CD8-positive, alpha-beta memory T cell (primary cell): ENCODE measurements around the gene ZCCHC17. TPM values are rescaled to one million over a fixed set of nuclear protein-coding genes. Genes with fewer than 3 reads are reported as not detected.

ENCODE experiments used
- CTCF ChIA-PET: fragments of 350-600 bp; sonication (Branson Sonifier 250); formaldehyde crosslinking; loops from one replicate; lab custom pipeline; 2021; ENCODE audit warnings: antibody characterized with exemption; lab: Charles Lee
- POLR2A ChIA-PET: fragments of 350-600 bp; sonication (Branson Sonifier 250); formaldehyde crosslinking; loops from one replicate; lab custom pipeline; 2021; ENCODE audit warnings: antibody characterized with exemption; lab: Charles Lee
- DNase-seq, 5 donors: peaks; one replicate each; pipeline versions ENCODE4 v3.0.0 to v3.0.0-alpha.2; 2020 to 2022; ENCODE audit warnings: mixed read lengths in 1 of 5
- H3K27ac ChIP-seq: one replicate; pipeline ENCODE4 v1.7.0; 2013; ENCODE audit warnings: low read depth, mild to moderate bottlenecking, low read length, moderate library complexity
- H3K27me3 ChIP-seq: 2 replicates; pipeline ENCODE4 v1.7.0; 2013; ENCODE audit warnings: low read length, mild to moderate bottlenecking; ENCODE audit not compliant: insufficient read depth, poor library complexity, severe bottlenecking
- H3K36me3 ChIP-seq: 2 replicates; pipeline ENCODE4 v1.7.0; 2013; ENCODE audit warnings: mild to moderate bottlenecking, low read length, moderate library complexity; ENCODE audit not compliant: insufficient read depth
- H3K4me1 ChIP-seq: 2 replicates; pipeline ENCODE4 v1.7.0; 2013; ENCODE audit warnings: mild to moderate bottlenecking, low read length, moderate library complexity; ENCODE audit not compliant: insufficient read depth
- H3K4me3 ChIP-seq: 2 replicates; pipeline ENCODE4 v1.7.0; 2013; ENCODE audit warnings: mild to moderate bottlenecking, low read length
- H3K9me3 ChIP-seq: 2 replicates; pipeline ENCODE4 v1.7.0; 2013; ENCODE audit warnings: mild to moderate bottlenecking, low read length
- H3K27ac Mint-ChIP-seq, 8 donors: one replicate each; pipeline ENCODE4 v1.8.0; 2020 to 2021; ENCODE audit warnings: mixed read lengths in 8 of 8, mild to moderate bottlenecking in 6 of 8, inconsistent platforms in 3 of 8, moderate library complexity in 3 of 8
- H3K27me3 Mint-ChIP-seq, 2 donors: one replicate each; pipeline ENCODE4 v1.8.0; 2020 to 2021; ENCODE audit warnings: mixed read lengths in 2 of 2, mild to moderate bottlenecking in 1 of 2, moderate library complexity in 1 of 2
- H3K36me3 Mint-ChIP-seq, 3 donors: one replicate each; pipeline ENCODE4 v1.8.0; 2020 to 2021; ENCODE audit warnings: mixed read lengths in 3 of 3, inconsistent platforms in 1 of 3, mild to moderate bottlenecking in 1 of 3
- H3K4me1 Mint-ChIP-seq, 3 donors: one replicate each; pipeline ENCODE4 v1.8.0; 2020 to 2021; ENCODE audit warnings: mixed read lengths in 3 of 3, inconsistent platforms in 1 of 3, mild to moderate bottlenecking in 1 of 3
- H3K4me3 Mint-ChIP-seq, 7 donors: one replicate each; pipeline ENCODE4 v1.8.0; 2020 to 2021; ENCODE audit warnings: mixed read lengths in 7 of 7, mild to moderate bottlenecking in 6 of 7, moderate library complexity in 4 of 7, inconsistent platforms in 2 of 7
- H3K9me3 Mint-ChIP-seq, 5 donors: one replicate each; pipeline ENCODE4 v1.8.0; 2020 to 2022; ENCODE audit warnings: mixed read lengths in 5 of 5, mild to moderate bottlenecking in 3 of 5, moderate library complexity in 2 of 5, inconsistent platforms in 1 of 5
- polyA plus RNA-seq: library from polyadenylated mRNA; unstranded; fragments of 300-500 nt; fragmentation: Illumina TruSeq; gene quantifications from one replicate; pipeline ENCODE4 v1.2.3, GENCODE V29; 2021
- total RNA-seq, 2 experiments: library from RNA; stranded (reverse); gene quantifications; one replicate each; pipeline ENCODE4 v1.2.3, GENCODE V29; 2021

Gene ZCCHC17
- total and polyA plus RNA-seq, 3 experiments from 2014 or later, result 30.4 to 51.0 (median 30.8) TPM

DNA sequence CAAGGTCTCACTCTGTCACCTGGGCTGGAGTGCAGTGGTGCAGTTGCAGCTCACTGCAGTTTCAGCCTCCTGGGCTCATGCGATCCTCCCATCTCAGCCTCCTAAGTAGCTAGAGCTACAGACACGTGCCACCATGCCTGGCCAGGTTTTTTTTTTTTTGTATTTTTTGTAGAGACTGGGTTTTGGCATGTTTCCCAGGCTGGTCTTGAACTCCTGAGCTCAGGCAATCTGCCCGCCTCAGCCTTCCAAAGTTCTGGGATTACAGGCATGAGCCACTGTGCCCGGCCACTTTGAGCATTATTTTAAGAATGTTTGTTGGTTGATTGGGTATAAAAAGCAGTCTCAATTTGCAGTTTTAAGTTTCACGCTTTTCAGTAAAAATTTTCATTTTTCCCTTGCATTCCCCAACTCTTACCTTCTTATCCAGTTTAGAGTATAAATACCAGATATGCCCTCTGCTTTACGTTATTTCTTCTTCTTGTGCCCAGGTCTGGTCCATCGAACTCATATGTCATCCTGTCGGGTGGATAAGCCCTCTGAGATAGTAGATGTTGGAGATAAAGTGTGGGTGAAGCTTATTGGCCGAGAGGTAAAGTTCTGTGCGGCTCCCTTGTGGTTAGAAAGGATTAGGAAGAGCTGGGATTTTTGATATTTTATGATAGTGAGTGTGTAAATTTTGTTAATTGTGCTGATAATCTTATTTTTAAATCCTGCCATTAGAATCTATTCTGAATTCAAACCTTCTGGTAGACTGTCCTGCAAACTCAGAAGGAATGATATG lies 40.0 kb downstream of the ZCCHC17 start:
- H3K36me3 Mint-ChIP-seq, result peaks cover 10 to 44% (median 10%) of the 10 kb centered on the region in 3 donors
- H3K4me3 Mint-ChIP-seq, result no peak overlapping the region
- Histone ChIP-seq H3K9me3 (no peaks in the 10 kb centered on the region), H3K4me3 (no peak overlapping the region), H3K27ac (no peak overlapping the region), H3K36me3 (peaks cover 15% of the 10 kb centered on the region), H3K4me1 (no peaks in the 10 kb centered on the region), H3K27me3 (no peaks in the 10 kb centered on the region)
- H3K4me1 Mint-ChIP-seq, result peaks cover 0 to 10% (median 4%) of the 10 kb centered on the region in 3 donors
- H3K9me3 Mint-ChIP-seq, result no peaks in the 10 kb centered on the region
- DNase-seq, result no peak
- no peak overlapping the region for H3K27ac Mint-ChIP-seq
- ChIA-PET POLR2A (no interaction called here), CTCF (no interaction called here)
- H3K27me3 Mint-ChIP-seq, result no peaks in the 10 kb centered on the region

DNA sequence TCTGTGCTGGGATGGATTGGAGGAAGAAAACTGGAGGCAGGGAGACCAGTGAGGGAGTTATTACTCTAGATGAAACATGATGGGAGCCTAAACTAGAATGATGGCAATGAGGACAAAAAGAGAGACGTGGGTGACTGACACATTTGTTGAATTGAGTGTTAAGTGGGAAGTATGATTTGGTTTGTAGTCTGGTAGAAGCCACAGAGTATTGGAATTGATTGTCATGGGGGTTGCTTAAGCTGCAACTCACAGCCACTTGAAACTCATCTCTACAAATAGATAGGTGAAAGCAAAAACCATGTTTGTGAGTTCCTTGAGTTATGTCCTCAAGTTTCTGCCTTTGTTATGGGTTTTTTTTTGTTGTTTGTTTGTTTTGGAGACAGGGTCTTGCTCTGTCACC lies 47.7 kb downstream of the ZCCHC17 start:
- Mint-ChIP-seq H3K36me3 (peaks cover 6 to 73% (median 11%) of the 10 kb centered on the region in 3 donors), H3K9me3 (no peaks in the 10 kb centered on the region), H3K4me3 (no peak overlapping the region), H3K4me1 (no peaks in the 10 kb centered on the region), H3K27me3 (no peaks in the 10 kb centered on the region), H3K27ac (no peak overlapping the region)
- Histone ChIP-seq H3K4me3 (no peak overlapping the region), H3K27me3 (no peaks in the 10 kb centered on the region), H3K36me3 (peaks cover 10% of the 10 kb centered on the region), H3K27ac (no peak overlapping the region), H3K9me3 (no peaks in the 10 kb centered on the region), H3K4me1 (no peaks in the 10 kb centered on the region)
- CTCF ChIA-PET, result no interaction called here
- POLR2A ChIA-PET, result no interaction called here
- DNase-seq, result no peak

DNA sequence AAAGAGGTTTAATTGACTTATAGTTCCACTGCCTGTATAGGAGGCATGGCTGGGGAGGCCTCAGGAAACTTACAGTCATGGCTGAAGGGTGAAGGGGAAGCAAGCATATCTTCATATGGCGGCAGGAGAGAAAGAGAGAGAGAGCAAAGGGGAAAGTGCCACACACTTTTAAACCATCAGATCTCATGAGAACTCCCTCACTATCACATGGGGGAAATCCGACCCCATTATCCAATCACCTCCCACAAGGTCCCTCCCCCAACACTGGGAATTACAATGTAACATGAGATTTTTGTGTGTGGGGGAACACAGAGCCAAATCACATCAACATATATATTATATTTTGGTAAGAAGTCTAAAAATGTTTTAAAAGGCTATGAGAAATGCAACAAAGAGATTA lies 48.8 kb downstream of the ZCCHC17 start:
- H3K27ac Mint-ChIP-seq, result peak overlapping the region in 2 of 8 donors; percentile 33 to 81
- no peaks in the 10 kb centered on the region for H3K9me3 ChIP-seq
- H3K27ac ChIP-seq, result no peak overlapping the region
- no peak overlapping the region for H3K4me3 ChIP-seq
- no peaks in the 10 kb centered on the region for H3K27me3 ChIP-seq
- no peaks in the 10 kb centered on the region for H3K27me3 Mint-ChIP-seq
- no peak overlapping the region for H3K4me3 Mint-ChIP-seq
- no peaks in the 10 kb centered on the region for H3K4me1 Mint-ChIP-seq
- no peaks in the 10 kb centered on the region for H3K9me3 Mint-ChIP-seq
- ChIA-PET POLR2A (no interaction called here), CTCF (no interaction called here)
- no peaks in the 10 kb centered on the region for H3K4me1 ChIP-seq
- H3K36me3 Mint-ChIP-seq, result peaks cover 4 to 72% (median 14%) of the 10 kb centered on the region in 3 donors
- H3K36me3 ChIP-seq, result peaks cover 10% of the 10 kb centered on the region
- DNase-seq, result no peak

DNA sequence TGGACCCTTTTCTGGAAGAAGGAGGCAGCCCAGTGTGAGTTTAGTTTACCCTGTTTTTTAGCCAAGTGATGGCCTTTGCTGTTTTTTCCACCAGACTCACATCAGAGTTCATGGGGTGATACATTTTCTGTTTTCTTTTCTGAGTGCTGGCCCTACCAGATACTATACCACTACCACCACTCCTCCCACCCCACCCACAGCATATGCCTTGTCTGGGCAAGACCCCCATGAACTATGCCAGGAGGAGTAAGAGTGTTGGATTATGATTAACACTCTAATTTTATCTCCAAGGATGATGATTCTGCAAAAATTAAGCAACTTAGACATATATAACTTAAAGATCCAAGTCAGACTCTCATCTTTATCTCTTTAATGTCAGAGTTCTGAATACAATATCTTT lies 50.0 kb downstream of the ZCCHC17 start:
- Mint-ChIP-seq H3K36me3 (peaks cover 4 to 71% (median 21%) of the 10 kb centered on the region in 3 donors), H3K27ac (peak overlapping the region in 1 of 8 donors; percentile 61), H3K4me1 (no peaks in the 10 kb centered on the region), H3K9me3 (no peaks in the 10 kb centered on the region), H3K4me3 (no peak overlapping the region), H3K27me3 (no peaks in the 10 kb centered on the region)
- ChIA-PET CTCF (interaction anchor here (0.6 kb wide), 1 partner anchor 26 kb away, joined by 3 read pairs; the partner anchor contains the start of gene FABP3), POLR2A (no interaction called here)
- H3K4me1 ChIP-seq, result no peaks in the 10 kb centered on the region
- H3K36me3 ChIP-seq, result peaks cover 10% of the 10 kb centered on the region
- no peak overlapping the region for H3K27ac ChIP-seq
- no peaks in the 10 kb centered on the region for H3K9me3 ChIP-seq
- H3K27me3 ChIP-seq, result no peaks in the 10 kb centered on the region
- H3K4me3 ChIP-seq, result no peak overlapping the region
- DNase-seq, result no peak

DNA sequence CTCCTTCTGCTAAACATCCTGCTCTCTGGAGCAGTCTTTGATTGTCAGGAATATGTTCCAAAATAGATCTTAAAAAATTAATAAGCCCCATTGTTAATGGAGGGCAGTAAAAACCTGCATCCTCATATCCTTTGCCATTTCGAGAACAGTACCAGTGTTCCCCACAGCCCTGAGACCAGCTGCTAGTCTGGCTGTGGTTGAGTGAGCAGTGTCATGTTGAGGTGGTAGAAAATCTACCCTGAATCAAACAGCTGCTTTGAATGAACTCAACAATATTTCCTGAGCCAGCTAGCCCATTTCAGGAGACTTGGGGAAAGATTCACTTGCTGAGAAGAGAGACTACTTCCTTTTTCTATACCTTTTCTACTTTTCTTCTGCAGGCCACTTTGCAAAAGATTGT lies 51.6 kb downstream of the ZCCHC17 start:
- Histone ChIP-seq H3K9me3 (no peaks in the 10 kb centered on the region), H3K36me3 (peaks cover 10% of the 10 kb centered on the region), H3K4me1 (no peaks in the 10 kb centered on the region), H3K4me3 (no peak overlapping the region), H3K27ac (no peak overlapping the region), H3K27me3 (no peaks in the 10 kb centered on the region)
- Mint-ChIP-seq H3K4me1 (no peaks in the 10 kb centered on the region), H3K27me3 (no peaks in the 10 kb centered on the region), H3K4me3 (no peak overlapping the region), H3K9me3 (no peaks in the 10 kb centered on the region), H3K36me3 (peaks cover 4 to 77% (median 28%) of the 10 kb centered on the region in 3 donors), H3K27ac (peak overlapping the region in 1 of 8 donors; percentile 73)
- DNase-seq, result no peak
- CTCF ChIA-PET, result no interaction called here
- POLR2A ChIA-PET, result no interaction called here

DNA sequence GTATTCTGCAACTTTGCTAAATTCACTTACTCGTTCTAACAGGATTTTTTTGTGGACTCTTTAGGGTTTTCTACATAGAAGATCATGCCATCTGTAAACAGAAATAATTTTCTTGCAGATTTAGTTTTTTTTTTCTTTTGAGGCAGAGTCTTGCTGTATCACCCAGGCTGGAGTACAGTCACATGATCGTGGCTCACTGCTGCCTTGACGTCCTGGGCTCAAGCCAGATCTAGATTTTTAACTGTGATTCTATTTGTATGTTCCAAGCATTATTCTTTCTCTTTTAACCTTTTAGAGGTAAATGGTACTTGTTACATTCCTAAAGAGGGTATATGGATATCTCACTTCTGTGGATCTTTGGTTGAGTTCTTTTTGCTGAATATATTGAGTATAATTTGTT lies 57.5 kb downstream of the ZCCHC17 start:
- no peaks in the 10 kb centered on the region for H3K27me3 ChIP-seq
- no peaks in the 10 kb centered on the region for H3K36me3 ChIP-seq
- no peaks in the 10 kb centered on the region for H3K4me1 ChIP-seq
- no peak overlapping the region for H3K4me3 Mint-ChIP-seq
- DNase-seq, result no peak
- POLR2A ChIA-PET, result no interaction called here
- peaks cover 8 to 80% (median 39%) of the 10 kb centered on the region in 3 donors for H3K36me3 Mint-ChIP-seq
- peaks cover 0 to 2% (median 0%) of the 10 kb centered on the region in 3 donors for H3K4me1 Mint-ChIP-seq
- H3K27ac Mint-ChIP-seq, result peak overlapping the region in 1 of 8 donors; percentile 20
- H3K9me3 ChIP-seq, result no peaks in the 10 kb centered on the region
- no peaks in the 10 kb centered on the region for H3K27me3 Mint-ChIP-seq
- CTCF ChIA-PET, result no interaction called here
- H3K9me3 Mint-ChIP-seq, result no peaks in the 10 kb centered on the region
- H3K4me3 ChIP-seq, result no peak overlapping the region
- H3K27ac ChIP-seq, result no peak overlapping the region

DNA sequence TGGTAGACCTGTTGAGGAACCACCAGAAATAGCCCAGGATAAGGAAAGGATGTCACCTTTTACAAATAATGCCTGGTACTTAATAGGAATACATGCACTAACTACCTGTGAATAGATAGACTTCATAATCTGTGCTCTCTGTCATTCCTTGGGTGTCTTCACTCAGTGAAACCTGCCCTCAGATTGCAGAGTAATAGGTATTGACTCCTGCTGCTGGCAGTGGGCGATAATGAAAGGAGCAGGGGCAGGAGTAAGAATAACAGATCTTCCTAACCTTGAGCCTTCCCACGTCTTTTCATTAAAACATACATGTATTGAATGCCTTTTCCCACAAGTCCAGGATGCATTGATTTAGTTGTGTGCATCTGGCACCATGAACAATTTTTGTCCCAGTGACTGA lies 59.6 kb downstream of the ZCCHC17 start:
- no peaks in the 10 kb centered on the region for H3K36me3 ChIP-seq
- Mint-ChIP-seq H3K9me3 (no peaks in the 10 kb centered on the region), H3K4me3 (no peak overlapping the region), H3K4me1 (peaks cover 0 to 2% (median 0%) of the 10 kb centered on the region in 3 donors), H3K27me3 (no peaks in the 10 kb centered on the region), H3K27ac (no peak overlapping the region), H3K36me3 (peaks cover 8 to 78% (median 30%) of the 10 kb centered on the region in 3 donors)
- ChIA-PET CTCF (interaction anchor here (0.6 kb wide), 1 partner anchor 125 kb away, joined by 3 read pairs; no protein-coding TSS in a partner anchor), POLR2A (no interaction called here)
- no peak overlapping the region for H3K4me3 ChIP-seq
- DNase-seq, result no peak
- no peaks in the 10 kb centered on the region for H3K9me3 ChIP-seq
- H3K27me3 ChIP-seq, result no peaks in the 10 kb centered on the region
- H3K27ac ChIP-seq, result no peak overlapping the region
- no peaks in the 10 kb centered on the region for H3K4me1 ChIP-seq

DNA sequence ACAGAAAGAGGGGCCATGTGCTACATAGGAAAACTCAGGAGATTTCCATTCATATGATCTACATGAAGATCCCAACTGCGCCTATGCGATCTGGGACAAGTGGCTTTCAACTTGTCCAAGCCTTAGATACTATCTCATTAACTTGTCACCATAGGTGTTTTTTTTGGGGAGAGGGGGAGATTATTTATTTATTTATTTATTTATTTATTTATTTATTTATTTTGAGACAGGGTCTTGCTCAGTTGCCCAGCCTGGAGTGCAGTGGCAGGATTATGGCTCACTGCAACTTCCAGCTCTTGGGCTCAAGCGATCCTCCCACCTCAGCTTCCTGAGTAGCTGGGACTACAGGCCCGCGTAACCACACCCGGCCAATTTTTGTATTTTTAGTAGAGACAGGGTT lies 64.8 kb downstream of the ZCCHC17 start:
- no peaks in the 10 kb centered on the region for H3K4me1 ChIP-seq
- H3K27ac ChIP-seq, result no peak overlapping the region
- CTCF ChIA-PET, result no interaction called here
- POLR2A ChIA-PET, result no interaction called here
- H3K9me3 Mint-ChIP-seq, result no peaks in the 10 kb centered on the region
- no peak for DNase-seq
- H3K27me3 Mint-ChIP-seq, result no peaks in the 10 kb centered on the region
- no peaks in the 10 kb centered on the region for H3K27me3 ChIP-seq
- no peaks in the 10 kb centered on the region for H3K9me3 ChIP-seq
- peaks cover 6% of the 10 kb centered on the region for H3K36me3 ChIP-seq
- H3K4me1 Mint-ChIP-seq, result peaks cover 0 to 2% (median 0%) of the 10 kb centered on the region in 3 donors
- H3K4me3 ChIP-seq, result no peak overlapping the region
- no peak overlapping the region for H3K4me3 Mint-ChIP-seq
- H3K36me3 Mint-ChIP-seq, result peaks cover 8 to 76% (median 23%) of the 10 kb centered on the region in 3 donors
- H3K27ac Mint-ChIP-seq, result no peak overlapping the region
